Uterus (tissue), 2 donors: ENCODE data around the gene TAOK3.

Source experiments
- CTCF ChIP-seq, 4 experiments: fragments of 200-600 bp in 2 of 4; fragments of 450-650 bp in 2 of 4; sonication (generic) in 2 of 4; IDR thresholded peaks; one replicate each; pipeline ENCODE4 v1.5.1; 2016 to 2019; ENCODE audit warnings: antibody characterized with exemption in 4 of 4, mild to moderate bottlenecking in 2 of 4, moderate library complexity in 1 of 4
- POLR2A ChIP-seq, 2 donors: fragments of 450-650 bp; IDR thresholded peaks; one replicate each; pipeline ENCODE4 v1.6.1; 2016; ENCODE audit warnings: antibody characterized with exemption in 2 of 2, mild to moderate bottlenecking in 1 of 2, moderate library complexity in 1 of 2

DNA sequence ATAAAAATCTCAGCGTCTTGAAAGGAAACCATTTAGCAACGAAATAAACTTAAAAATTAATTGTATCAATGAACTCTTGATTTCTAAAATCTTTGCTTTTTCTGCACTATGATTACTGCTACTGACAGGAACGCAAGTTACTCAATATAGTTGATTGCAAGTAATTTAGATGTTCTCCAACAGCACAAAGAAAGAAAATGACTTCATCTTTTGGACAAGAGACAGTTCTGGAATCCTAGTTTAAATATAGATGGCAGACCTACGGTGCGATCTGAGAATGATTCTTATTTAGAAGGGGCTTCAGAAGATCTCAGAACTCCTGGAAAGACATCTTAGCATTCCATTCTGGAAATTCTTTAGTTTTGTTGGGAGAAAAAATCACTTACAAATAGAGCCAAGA lies 2.2 kb upstream of the TAOK3 start:
- TF ChIP-seq POLR2A (IDR thresholded peaks at IDR 0.05): no peak
- TF ChIP-seq CTCF (IDR thresholded peaks at IDR 0.05): no peak
